K562 (cell line): ENCODE data around the gene IL1RL1. TPM values are rescaled to one million over a fixed set of nuclear protein-coding genes. Genes with fewer than 3 reads are reported as not detected.

Source experiments
- ATAC-seq: fragments of 200-7000 bp; cut with Tn5 transposase; 3 replicates; pipeline ENCODE4 v1.9.1; 2020; ENCODE audit warnings: moderate library complexity
- BruUV-seq: library from RNA; stranded (reverse); fragments of 400-500 nt; replicated peaks from 2 replicates; lab custom pipeline; 2021; lab: Mats Ljungman, UMichigan
- CTCF ChIA-PET: fragments of 300-600 bp; formaldehyde crosslinking; extraction: SDS; loops from one replicate; lab custom pipeline; 2021; ENCODE audit warnings: low intra/inter-chr PET ratio; lab: Yijun Ruan, JAX
- POLR2A ChIA-PET: fragments of 300-600, 350-650 bp; sonication (Branson Sonifier 250); formaldehyde crosslinking; extraction: SDS; loops from one replicate; lab custom pipeline; 2021; ENCODE audit warnings: antibody characterized with exemption, inconsistent platforms; lab: Yijun Ruan, JAX
- DNase-seq, 4 experiments: peaks; one replicate each; pipeline versions ENCODE4 v3.0.0 to v3.0.0-alpha.2; 2011 to 2018; ENCODE audit warnings: low spot score in 3 of 4, mixed read lengths in 3 of 4; ENCODE audit errors: extremely low read depth in 1 of 4
- FAIRE-seq: peaks from 2 replicates; lab custom pipeline; 2011; peaks lifted over from hg19 to GRCh38; lab: Jason Lieb, UNC
- H2AFZ ChIP-seq: 2 replicates; pipeline ENCODE4 v1.6.0; 2011; ENCODE audit warnings: low read depth, low read length, control low read depth, inconsistent platforms
- H3K27ac ChIP-seq: fragments of 200-600 bp; 3 replicates; pipeline ENCODE4 v1.8.0; 2011; ENCODE audit warnings: low read depth, mild to moderate bottlenecking, control low read depth, inconsistent platforms, low read length, moderate library complexity, mixed read lengths; ENCODE audit errors: extremely low read depth
- H3K27me3 ChIP-seq, 2 experiments: fragments of 300-600 bp in 1 of 2; 2 replicates in 1 of 2; 3 replicates in 1 of 2; pipeline versions ENCODE4 v1.6.0 to v1.8.0; 2011; ENCODE audit warnings: inconsistent platforms in 2 of 2, low read length in 2 of 2, mild to moderate bottlenecking in 1 of 2, mixed read lengths in 1 of 2, moderate library complexity in 1 of 2; ENCODE audit not compliant: control insufficient read depth in 2 of 2, insufficient read depth in 2 of 2
- H3K36me3 ChIP-seq: fragments of 300-600 bp; 3 replicates; pipeline ENCODE4 v1.8.0; 2011; ENCODE audit warnings: mild to moderate bottlenecking, low read length, inconsistent platforms; ENCODE audit not compliant: control insufficient read depth, insufficient read depth
- H3K4me1 ChIP-seq, 2 experiments: fragments of 200-600 bp in 1 of 2; replicated peaks in 1 of 2; 2 replicates in 1 of 2; 3 replicates in 1 of 2; pipeline versions ENCODE4 v1.5.1 to v1.8.0; 2011; ENCODE audit warnings: inconsistent platforms in 2 of 2, low read length in 2 of 2, mild to moderate bottlenecking in 1 of 2, mixed read lengths in 1 of 2, moderate library complexity in 1 of 2; ENCODE audit not compliant: control insufficient read depth in 2 of 2, insufficient read depth in 2 of 2
- H3K4me2 ChIP-seq: 2 replicates; pipeline ENCODE4 v1.6.1; 2011; ENCODE audit warnings: low read length, control low read depth, inconsistent platforms, mixed read lengths; ENCODE audit not compliant: insufficient read depth
- H3K4me3 ChIP-seq: fragments of 200-600 bp; sonication (generic), shearing (Covaris generic); 2 replicates; pipeline ENCODE4 v1.5.1; 2016; ENCODE audit warnings: control low read depth, inconsistent platforms
- H3K79me2 ChIP-seq: fragments of 200-600 bp; 3 replicates; pipeline ENCODE4 v1.8.0; 2011; ENCODE audit warnings: low read length, inconsistent platforms; ENCODE audit not compliant: control insufficient read depth, insufficient read depth
- H3K9ac ChIP-seq, 2 experiments: 2 replicates each; pipeline versions ENCODE4 v1.6.0 to v1.6.1; 2011; ENCODE audit warnings: low read depth in 2 of 2, low read length in 2 of 2, control low read depth in 1 of 2, inconsistent platforms in 1 of 2, mild to moderate bottlenecking in 1 of 2, mixed read lengths in 1 of 2; ENCODE audit not compliant: insufficient read depth in 1 of 2
- H3K9me1 ChIP-seq: one replicate; pipeline ENCODE4 v1.6.0; 2011; ENCODE audit warnings: inconsistent platforms, mild to moderate bottlenecking, low read length, moderate library complexity; ENCODE audit not compliant: control insufficient read depth, insufficient read depth
- H3K9me3 ChIP-seq: replicated peaks from 2 replicates; pipeline ENCODE4 v1.5.1; 2011; ENCODE audit warnings: low read depth, low read length, inconsistent platforms; ENCODE audit not compliant: control insufficient read depth, insufficient read depth
- H4K20me1 ChIP-seq: replicated peaks from 2 replicates; pipeline ENCODE4 v1.6.1; 2011; ENCODE audit warnings: low read length, inconsistent platforms, mixed read lengths; ENCODE audit not compliant: control insufficient read depth, insufficient read depth
- CTCF ChIP-seq, 3 experiments: IDR thresholded peaks in 2 of 3; conservative IDR thresholded peaks in 1 of 3; 2 replicates each; pipeline ENCODE4 v1.5.1; 2011 to 2012; ENCODE audit warnings: low read length in 3 of 3, mild to moderate bottlenecking in 3 of 3, control low read depth in 2 of 3, improper control_type of control experiment in 1 of 3, inconsistent platforms in 1 of 3, low read depth in 1 of 3, mixed read lengths in 1 of 3, moderate library complexity in 1 of 3; ENCODE audit not compliant: insufficient read depth in 2 of 3
- E4F1 ChIP-seq: fragments of 250-450 bp; sonication (Bioruptor Pico); IDR thresholded peaks from 2 replicates; pipeline ENCODE4 v1.5.0; 2021; ENCODE audit warnings: mild to moderate bottlenecking, borderline replicate concordance
- FUS ChIP-seq: fragments of 200-400 bp; formaldehyde crosslinking; optimal IDR thresholded peaks from 2 replicates; pipeline ENCODE3; 2017; ENCODE audit warnings: low read depth, low read length
- HMBOX1 ChIP-seq: sonication (generic); IDR thresholded peaks from 2 replicates; pipeline ENCODE4 v1.6.1; 2016
- MIER1 ChIP-seq: fragments of 450-650 bp; IDR thresholded peaks from 2 replicates; pipeline ENCODE4 v1.6.1; 2016; ENCODE audit warnings: antibody characterized with exemption, mild to moderate bottlenecking, low read depth
- NFYB ChIP-seq: IDR thresholded peaks from 2 replicates; pipeline ENCODE4 v1.6.1; 2011; ENCODE audit warnings: mild to moderate bottlenecking, moderate library complexity; ENCODE audit not compliant: insufficient read length; ENCODE audit errors: extremely low read depth
- NR2F6 ChIP-seq: fragments of 450-650 bp; formaldehyde crosslinking; IDR thresholded peaks from 2 replicates; pipeline ENCODE4 v1.4.0; 2020; ENCODE audit warnings: mild to moderate bottlenecking
- POLR2H ChIP-seq: IDR thresholded peaks from 2 replicates; pipeline ENCODE4 v1.6.1; 2016; ENCODE audit warnings: missing genetic modification characterization, low read depth, mild to moderate bottlenecking, control low read depth, missing compliant biosample characterization, moderate library complexity
- POLR3A ChIP-seq: IDR thresholded peaks from 2 replicates; pipeline ENCODE4 v1.6.1; 2011; ENCODE audit warnings: borderline replicate concordance, mild to moderate bottlenecking, moderate library complexity; ENCODE audit not compliant: insufficient read length, insufficient read depth; ENCODE audit errors: extremely low read depth
- TCF3 ChIP-seq: sonication (generic); formaldehyde crosslinking; IDR thresholded peaks from 2 replicates; pipeline ENCODE4 v1.4.0; 2020; ENCODE audit warnings: mild to moderate bottlenecking, missing genetic modification reagents
- ZBTB43 ChIP-seq: sonication (generic); formaldehyde crosslinking; IDR thresholded peaks from 2 replicates; pipeline ENCODE4 v1.8.0; 2023; ENCODE audit warnings: mild to moderate bottlenecking, missing genetic modification reagents
- ZFX ChIP-seq: sonication (generic); formaldehyde crosslinking; IDR thresholded peaks from 2 replicates; pipeline ENCODE4 v1.8.0; 2022; ENCODE audit warnings: mild to moderate bottlenecking, missing genetic modification reagents, moderate library complexity
- ZNF197 ChIP-seq: fragments of 200-800 bp; sonication (Bioruptor generic); IDR thresholded peaks from 2 replicates; pipeline ENCODE4 v1.6.1; 2016; ENCODE audit warnings: low read depth, missing genetic modification characterization, missing compliant biosample characterization
- ZNF740 ChIP-seq, 3 experiments: fragments of 200-800 bp in 1 of 3; sonication (Bioruptor generic) in 1 of 3; sonication (generic) in 1 of 3; formaldehyde crosslinking in 1 of 3; IDR thresholded peaks; 2 replicates each; pipeline versions ENCODE4 v1.6.1 to v1.8.0; 2016 to 2022; ENCODE audit warnings: mild to moderate bottlenecking in 2 of 3, missing compliant biosample characterization in 2 of 3, missing genetic modification characterization in 2 of 3, missing genetic modification reagents in 1 of 3
- whole genome bisulfite sequencing: fragments of 100-300 bp; shearing (Covaris generic); methylation state at CpG from one replicate; pipeline ENCODE4 v1.1.6; 2016; ENCODE audit warnings: low coverage, mixed read lengths; ENCODE audit not compliant: insufficient coverage; ENCODE audit errors: missing lambda C conversion rate; 5-methylcytosine and 5-hydroxymethylcytosine counted together
- in situ Hi-C: fragments of 300-500 bp; cut with MboI; formaldehyde crosslinking; loops from 4 replicates; pipeline ENCODE4 v1.15.0; 2018; ENCODE audit warnings: inconsistent platforms, mixed read lengths
- intact Hi-C: fragments of 100-400 bp; cut with micrococcal nuclease; formaldehyde crosslinking; loops from 2 replicates; pipeline ENCODE4 v1.14.2; 2022
- polyA plus RNA-seq, 8 experiments: library from polyadenylated mRNA; depleted of rRNA in 4 of 8; stranded (reverse) in 5 of 8; unstranded in 3 of 8; fragments of >200 nt; fragmentation: Nextera tagmentation in 2 of 8; fragmentation: Illumina TruSeq in 1 of 8; extraction: Ambion mirVana in 2 of 8; extraction: Trizol in 1 of 8; gene quantifications; 2 replicates each; pipeline versions ENCODE4 v1.2.1 to v1.2.3, GENCODE V29; 2011 to 2014; ENCODE audit warnings: inconsistent platforms in 1 of 8, missing spikeins in 1 of 8
- total RNA-seq, 7 experiments: library from RNA; depleted of rRNA in 6 of 7; stranded (reverse); fragments of >200 nt in 6 of 7; fragmentation: Illumina TruSeq in 2 of 7; extraction: Trizol in 2 of 7; gene quantifications; 2 replicates each; pipeline versions ENCODE4 v1.2.1 to v1.2.3, GENCODE V29; 2011 to 2021; ENCODE audit warnings: low replicate concordance in 1 of 7

IL1RL1 gene
- total and polyA plus RNA-seq, 9 of the 15 experiments (the other 6 are each of a cell fraction or from before 2014, with no cell fraction given) = 0.06 to 3.3 (median 0.59) TPM

- ChIA-PET CTCF (no interaction called here), POLR2A (no interaction called here)
- in situ Hi-C loops (no loop called here), intact Hi-C loops (no loop called here)
- Histone ChIP-seq H3K4me2 (no peak overlapping the region), H2AFZ (no peak overlapping the region), H3K9ac (no peak overlapping the region), H4K20me1 (no peaks in the 10 kb centered on the region), H3K79me2 (no peaks in the 10 kb centered on the region), H3K4me3 (no peak overlapping the region), H3K9me1 (no peaks in the 10 kb centered on the region), H3K36me3 (no peaks in the 10 kb centered on the region), H3K27ac (no peak overlapping the region), H3K4me1 (no peaks in the 10 kb centered on the region), H3K9me3 (no peaks in the 10 kb centered on the region), H3K27me3 (0 out of 5 replicates have a peak, but pooled peaks cover 0 to 2% of the 10 kb centered on the region in 2 experiments)
- no peak for FAIRE-seq
- BruUV-seq = no TSS peak
- 19% methylated on average over 2 of the region's 2 CpGs for WGBS
- DNase-seq = no peak
- ATAC-seq = no peak
- TF ChIP-seq NR2F6 (no peak), CTCF (IDR thresholded peaks at IDR 0.05 in 2 of 3, conservative IDR thresholded peaks at IDR 0.05 in 1 of 3; ENCODE audit: insufficient read depth in 2 of 3, low read depth in 1 of 3, low read length in 3 of 3) (no peak), TCF3 (no peak), ZNF197 (CRISPR knock-in tag) (no peak), ZFX (CRISPR knock-in tag) (no peak), ZNF740 (CRISPR knock-in tag; IDR thresholded peaks at IDR 0.05) (no peak), ZNF740 (tag; IDR thresholded peaks at IDR 0.05) (no peak), MIER1 (no peak), POLR3A (no peak), FUS (no peak), ZBTB43 (CRISPR knock-in tag) (no peak), HMBOX1 (no peak), POLR2H (tag) (no peak), E4F1 (CRISPR knock-in tag) (no peak), NFYB (no peak)
Observed at GRCh38 chr2:102285368-102285767, 26.0 kb upstream of the IL1RL1 start.
